Subcutaneous preadipocyte (primary cell): ENCODE measurements around the gene DCUN1D1. TPM values are rescaled to one million over a fixed set of nuclear protein-coding genes. Genes with fewer than 3 reads are reported as not detected.

Experiments
- total RNA-seq: library from RNA; depleted of rRNA; stranded (reverse); fragments of >200 nt; gene quantifications from 2 replicates; pipeline ENCODE4 v1.2.3, GENCODE V29; 2012

The DCUN1D1 gene
- 24.6 and 29.3 TPM in 2 replicates for total RNA-seq

DNA sequence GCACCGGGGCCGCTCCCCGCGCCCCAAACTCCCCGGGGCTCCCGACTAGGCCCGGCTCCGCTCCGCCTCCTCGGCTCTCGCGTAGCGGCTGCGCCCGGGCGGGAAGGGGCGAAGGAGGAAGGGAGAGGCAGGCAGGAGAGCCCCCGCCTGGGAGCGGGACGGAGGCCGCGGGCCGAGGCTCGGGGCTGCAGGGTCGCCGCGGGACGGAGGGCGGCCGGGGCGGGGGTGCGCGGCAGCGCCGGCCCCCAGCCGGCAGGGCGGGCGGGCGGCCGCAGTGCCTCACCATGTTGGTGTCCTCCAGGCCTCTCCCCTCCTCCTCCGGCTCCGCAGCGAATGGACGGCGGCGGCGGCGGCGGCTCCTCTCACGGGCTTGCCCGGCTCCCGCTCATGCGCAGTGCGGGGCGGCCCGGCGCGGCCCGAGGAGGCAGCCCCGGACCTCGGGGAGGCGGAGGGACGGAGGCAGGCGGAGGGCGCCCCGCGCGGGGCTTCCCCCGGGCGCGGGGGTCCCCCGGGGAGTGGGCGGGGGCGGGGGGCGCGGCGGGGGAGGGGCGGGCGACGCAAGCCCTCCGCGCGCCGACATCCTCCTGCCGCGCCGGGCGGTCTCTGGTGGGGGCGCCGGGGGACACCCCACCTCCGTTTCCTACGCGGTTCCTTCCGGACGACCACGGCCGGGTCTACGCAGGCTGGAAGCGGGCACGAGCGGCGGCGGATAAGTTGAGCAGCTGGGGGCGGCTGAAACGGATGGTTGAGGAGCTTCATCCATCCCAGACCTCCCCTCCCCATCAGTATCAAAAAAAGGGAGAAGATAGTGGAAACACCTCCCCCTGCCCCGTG lies at the start of gene DCUN1D1:
DCUN1D1 (minus strand) TSS at position 335 of the 834 bp plus-strand sequence; CDS start at position 286, 49 bp downstream.

Other genes with a start within 250 kb of the DCUN1D1 start
- gene ATP11B, start 187.0 kb downstream of the DCUN1D1 start, total RNA-seq: 55.5 and 73.9 TPM in 2 replicates
- gene MCCC1, start 119.0 kb upstream of the DCUN1D1 start, total RNA-seq: 18.0 and 21.1 TPM in 2 replicates
- not detected in 2 replicates for gene LAMP3, start 182.2 kb upstream of the DCUN1D1 start, total RNA-seq